Activated naive CD8-positive, alpha-beta T cell treated with anti-CD3 and anti-CD28 coated beads for 36 hours (primary cell): ENCODE measurements around the gene TMEM100. TPM values are rescaled to one million over a fixed set of nuclear protein-coding genes. Genes with fewer than 3 reads are reported as not detected.

Experiments used
- DNase-seq: peaks from one replicate; pipeline ENCODE4 v3.0.0; 2021
- H3K27ac Mint-ChIP-seq: one replicate; pipeline ENCODE4 v1.8.0; 2022; ENCODE audit warnings: mild to moderate bottlenecking, moderate library complexity, mixed read lengths
- H3K27me3 Mint-ChIP-seq: one replicate; pipeline ENCODE4 v1.8.0; 2022; ENCODE audit warnings: mild to moderate bottlenecking, mixed read lengths
- H3K36me3 Mint-ChIP-seq: one replicate; pipeline ENCODE4 v1.8.0; 2021; ENCODE audit warnings: mild to moderate bottlenecking, mixed read lengths
- H3K4me1 Mint-ChIP-seq: one replicate; pipeline ENCODE4 v1.8.0; 2021; ENCODE audit warnings: mixed read lengths
- H3K4me3 Mint-ChIP-seq: one replicate; pipeline ENCODE4 v1.8.0; 2022; ENCODE audit warnings: mild to moderate bottlenecking, moderate library complexity, mixed read lengths
- H3K9me3 Mint-ChIP-seq: one replicate; pipeline ENCODE4 v1.8.0; 2022; ENCODE audit warnings: mixed read lengths
- total RNA-seq, 2 experiments: library from RNA; stranded (reverse); gene quantifications; one replicate each; pipeline ENCODE4 v1.2.3, GENCODE V29; 2021

Gene TMEM100
- total RNA-seq, 2 experiments from 2014 or later = not detected

GRCh38 chr17:55731586-55732250 lies 9.1 kb upstream of the TMEM100 start:
- H3K4me3 Mint-ChIP-seq = no peak overlapping the region
- no peak overlapping the region for H3K27ac Mint-ChIP-seq
- peak; percentile 14 for DNase-seq
- H3K9me3 Mint-ChIP-seq = no peaks in the 10 kb centered on the region
- peaks cover 49% of the 10 kb centered on the region for H3K27me3 Mint-ChIP-seq
- peaks cover 39% of the 10 kb centered on the region for H3K4me1 Mint-ChIP-seq
- H3K36me3 Mint-ChIP-seq = no peaks in the 10 kb centered on the region

DNA sequence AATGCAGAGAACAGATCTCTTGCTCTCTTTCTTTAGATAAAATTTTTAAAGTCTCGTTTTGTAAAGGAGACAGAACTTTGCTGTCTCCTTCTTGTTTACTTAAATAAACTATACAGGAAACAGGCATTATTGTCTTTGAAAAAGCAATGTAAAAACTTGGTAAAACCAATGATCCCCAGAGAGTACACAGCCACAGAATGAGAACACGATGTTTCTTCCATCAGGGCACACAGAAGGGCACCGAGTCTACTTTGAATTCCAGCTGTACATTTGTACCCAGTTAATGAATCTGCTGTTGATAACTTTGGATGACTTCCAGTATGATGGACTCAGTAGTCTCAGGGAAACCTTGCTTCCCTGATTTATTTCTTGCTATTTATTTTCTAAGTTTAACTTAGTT lies 8.1 kb upstream of the TMEM100 start:
- peaks cover 54% of the 10 kb centered on the region for H3K27me3 Mint-ChIP-seq
- no peak overlapping the region for H3K4me3 Mint-ChIP-seq
- no peaks in the 10 kb centered on the region for H3K36me3 Mint-ChIP-seq
- DNase-seq = no peak
- peaks cover 38% of the 10 kb centered on the region for H3K4me1 Mint-ChIP-seq
- H3K27ac Mint-ChIP-seq = no peak overlapping the region
- H3K9me3 Mint-ChIP-seq = no peaks in the 10 kb centered on the region

GRCh38 chr17:55730380-55730779 lies 7.7 kb upstream of the TMEM100 start:
- DNase-seq = no peak
- H3K9me3 Mint-ChIP-seq = no peaks in the 10 kb centered on the region
- no peak overlapping the region for H3K4me3 Mint-ChIP-seq
- no peak overlapping the region for H3K27ac Mint-ChIP-seq
- no peaks in the 10 kb centered on the region for H3K36me3 Mint-ChIP-seq
- peaks cover 35% of the 10 kb centered on the region for H3K4me1 Mint-ChIP-seq
- H3K27me3 Mint-ChIP-seq = peaks cover 55% of the 10 kb centered on the region

DNA sequence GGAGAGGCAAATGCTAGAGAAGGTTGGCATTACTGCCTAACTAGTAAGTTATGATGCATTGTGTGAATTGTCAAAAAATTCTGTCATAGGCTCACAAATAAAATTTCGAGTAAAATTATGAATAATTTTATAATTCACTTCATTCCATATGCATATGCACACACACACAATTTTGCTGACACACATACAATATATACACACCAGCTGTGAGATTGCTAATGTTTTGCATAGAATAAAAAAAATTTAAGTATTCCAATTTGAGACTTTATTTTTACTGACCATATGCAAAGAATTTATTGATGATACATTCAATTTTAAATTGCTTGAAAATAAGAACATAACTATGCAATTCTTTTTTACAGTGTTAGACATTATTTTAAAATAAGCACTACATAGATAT lies 6.8 kb upstream of the TMEM100 start:
- no peak overlapping the region for H3K27ac Mint-ChIP-seq
- DNase-seq = no peak
- no peak overlapping the region for H3K4me3 Mint-ChIP-seq
- peaks cover 64% of the 10 kb centered on the region for H3K27me3 Mint-ChIP-seq
- no peaks in the 10 kb centered on the region for H3K36me3 Mint-ChIP-seq
- H3K4me1 Mint-ChIP-seq = peaks cover 31% of the 10 kb centered on the region
- no peaks in the 10 kb centered on the region for H3K9me3 Mint-ChIP-seq

DNA sequence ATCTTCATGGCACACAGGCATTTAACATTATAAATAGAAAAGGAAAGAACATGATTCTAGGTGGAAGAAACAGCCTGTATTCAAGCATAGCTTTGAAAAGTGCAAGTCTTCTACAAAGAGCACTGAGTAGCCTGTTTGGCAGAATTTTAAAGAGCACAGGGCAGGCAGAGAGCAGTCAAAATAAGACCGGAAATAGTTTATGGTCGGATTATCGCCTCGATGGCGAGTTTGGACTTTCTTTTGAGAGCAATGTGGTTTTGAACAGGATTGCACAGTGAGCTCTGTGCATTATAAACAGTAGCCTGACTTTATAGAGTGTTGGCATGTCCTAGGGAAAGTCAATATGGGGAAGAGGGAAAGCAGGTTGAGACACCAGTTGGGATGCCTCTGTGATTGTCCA lies 6.2 kb upstream of the TMEM100 start:
- Mint-ChIP-seq H3K4me3 (no peak overlapping the region), H3K36me3 (no peaks in the 10 kb centered on the region), H3K4me1 (peaks cover 25% of the 10 kb centered on the region), H3K27ac (no peak overlapping the region), H3K9me3 (no peaks in the 10 kb centered on the region), H3K27me3 (peaks cover 68% of the 10 kb centered on the region)
- no peak for DNase-seq

DNA sequence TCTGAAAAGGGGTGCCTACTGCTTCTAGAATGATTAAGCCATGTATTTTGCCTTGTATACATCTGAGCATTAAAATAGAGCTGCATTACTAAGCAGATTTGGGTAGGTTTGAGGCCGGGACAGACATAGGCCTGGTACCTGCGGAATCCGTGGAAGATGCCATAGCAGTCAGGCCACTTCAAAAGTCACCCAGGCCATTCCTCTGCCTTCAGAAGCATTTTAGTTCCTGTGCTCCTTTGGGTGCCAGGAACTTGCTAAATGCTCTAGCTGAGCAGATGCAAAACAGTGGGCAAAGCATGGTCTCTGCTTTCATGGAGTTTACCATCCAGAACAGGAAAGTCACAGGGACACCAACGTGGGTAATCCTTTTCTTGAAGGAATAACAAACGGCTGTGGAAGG lies 5.7 kb upstream of the TMEM100 start:
- H3K4me1 Mint-ChIP-seq = peaks cover 20% of the 10 kb centered on the region
- H3K27me3 Mint-ChIP-seq = peaks cover 69% of the 10 kb centered on the region

GRCh38 chr17:55727920-55728319 lies 5.3 kb upstream of the TMEM100 start:
- Mint-ChIP-seq H3K36me3 (no peaks in the 10 kb centered on the region), H3K4me1 (peaks cover 17% of the 10 kb centered on the region), H3K4me3 (no peak overlapping the region), H3K27me3 (peaks cover 71% of the 10 kb centered on the region), H3K27ac (no peak overlapping the region), H3K9me3 (no peaks in the 10 kb centered on the region)
- no peak for DNase-seq

More for the DNA sequence above, 5.7 kb upstream of the TMEM100 start:
- H3K4me3 Mint-ChIP-seq = no peak overlapping the region
- H3K36me3 Mint-ChIP-seq = no peaks in the 10 kb centered on the region
- no peak for DNase-seq
- no peak overlapping the region for H3K27ac Mint-ChIP-seq
- no peaks in the 10 kb centered on the region for H3K9me3 Mint-ChIP-seq

DNA sequence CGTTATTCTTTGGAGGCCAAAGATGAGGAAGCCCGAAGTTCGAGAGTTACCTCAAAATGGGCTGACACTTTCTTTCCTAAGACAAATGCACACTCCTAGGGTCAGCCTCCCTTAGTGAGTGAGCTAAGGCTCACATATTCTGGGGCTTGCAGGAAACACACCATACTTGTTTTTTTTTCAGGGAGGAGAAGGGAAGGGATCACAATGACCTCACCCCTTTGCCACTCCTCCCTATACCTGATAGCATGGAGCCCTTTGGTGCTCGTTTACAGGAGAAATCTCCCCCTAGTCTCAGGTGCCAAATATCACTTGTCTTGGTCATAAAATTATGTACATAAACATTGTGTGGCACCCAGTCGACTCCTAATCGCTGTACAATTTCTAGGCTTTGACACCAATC lies 4.6 kb upstream of the TMEM100 start:
- Mint-ChIP-seq H3K36me3 (no peaks in the 10 kb centered on the region), H3K27me3 (peaks cover 73% of the 10 kb centered on the region), H3K4me1 (peaks cover 18% of the 10 kb centered on the region), H3K9me3 (no peaks in the 10 kb centered on the region), H3K27ac (no peak overlapping the region), H3K4me3 (no peak overlapping the region)
- no peak for DNase-seq

DNA sequence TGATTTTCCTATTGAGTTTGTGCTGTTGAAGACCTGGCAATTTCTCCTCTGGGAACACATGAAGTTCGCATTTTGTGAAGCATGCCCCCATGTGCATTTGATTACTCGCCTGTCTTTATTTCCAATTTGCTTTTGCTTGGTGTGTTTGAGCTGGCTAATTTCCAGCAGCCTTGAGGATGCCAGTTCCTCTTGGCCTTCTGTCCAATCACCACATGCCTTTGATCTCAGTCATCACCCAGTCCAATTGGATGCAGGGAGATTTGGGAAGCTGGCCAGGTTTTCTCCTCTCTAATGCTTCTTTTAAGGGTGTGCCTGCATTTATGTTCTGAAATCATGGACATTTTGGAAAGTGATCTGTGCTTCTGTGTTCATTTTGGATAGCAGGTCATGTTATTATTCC lies 3.8 kb upstream of the TMEM100 start:
- H3K27me3 Mint-ChIP-seq = peaks cover 73% of the 10 kb centered on the region
- no peaks in the 10 kb centered on the region for H3K36me3 Mint-ChIP-seq
- H3K4me1 Mint-ChIP-seq = peaks cover 13% of the 10 kb centered on the region

DNA sequence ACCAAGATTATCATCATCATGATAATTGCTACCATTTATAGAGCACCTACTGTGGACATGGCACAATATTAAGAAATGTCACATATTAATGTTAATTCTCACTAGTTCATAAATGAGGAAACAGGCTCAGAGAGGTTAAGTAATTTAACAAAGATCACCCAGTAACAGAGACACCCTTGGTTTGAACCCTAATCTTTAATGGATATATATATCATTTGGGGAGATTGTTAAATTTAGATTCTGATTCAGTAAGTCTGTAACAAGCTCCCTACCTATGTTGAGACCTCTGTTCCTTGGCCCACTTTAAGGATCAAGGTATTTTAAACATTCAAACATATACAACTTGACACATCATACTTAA lies 804 bp upstream of the TMEM100 start:
- no peak for DNase-seq
- H3K36me3 Mint-ChIP-seq = no peaks in the 10 kb centered on the region
- peaks cover 69% of the 10 kb centered on the region for H3K27me3 Mint-ChIP-seq
- H3K4me1 Mint-ChIP-seq = peaks cover 8% of the 10 kb centered on the region
- H3K27ac Mint-ChIP-seq = no peak overlapping the region
- no peak overlapping the region for H3K4me3 Mint-ChIP-seq
- no peaks in the 10 kb centered on the region for H3K9me3 Mint-ChIP-seq

More for the DNA sequence above, 3.8 kb upstream of the TMEM100 start:
- Mint-ChIP-seq H3K4me3 (no peak overlapping the region), H3K27ac (no peak overlapping the region), H3K9me3 (no peaks in the 10 kb centered on the region)
- DNase-seq = no peak

DNA sequence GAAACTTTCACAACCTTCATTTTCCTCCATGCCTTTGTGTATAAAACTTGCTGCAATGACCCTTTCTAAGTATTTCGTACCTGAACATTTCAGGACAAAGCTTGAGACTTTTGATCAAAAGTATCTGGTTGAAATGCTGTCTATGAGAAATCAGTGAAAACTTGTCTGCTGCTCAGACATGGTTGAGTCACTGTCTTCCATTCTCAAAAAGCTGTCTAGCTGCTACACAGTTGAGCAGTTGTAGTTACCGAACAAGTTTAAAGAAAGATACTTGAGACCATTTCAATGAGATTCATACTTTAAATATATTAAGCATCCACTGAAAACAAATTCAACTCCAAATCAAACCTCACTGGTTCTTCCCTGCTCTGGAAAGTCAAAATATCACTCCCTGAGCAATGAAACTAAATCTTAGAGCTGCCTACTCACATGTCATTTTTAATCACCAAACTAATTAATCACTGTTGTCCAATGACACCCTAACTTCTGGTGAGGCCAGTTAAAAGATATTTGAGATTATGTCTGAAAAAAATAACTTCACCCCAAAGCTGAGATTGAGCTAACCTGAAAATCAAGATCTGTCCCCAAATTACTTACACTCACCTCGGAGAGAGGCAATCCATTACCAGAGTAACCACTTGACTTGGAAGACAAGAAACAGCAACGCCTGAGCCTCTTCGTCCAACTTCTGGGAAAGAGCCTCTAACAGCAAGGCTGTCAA lies 488 bp downstream of the TMEM100 start:
- H3K4me3 Mint-ChIP-seq = no peak overlapping the region
- H3K27me3 Mint-ChIP-seq = peaks cover 61% of the 10 kb centered on the region
- no peaks in the 10 kb centered on the region for H3K36me3 Mint-ChIP-seq
- H3K4me1 Mint-ChIP-seq = peaks cover 8% of the 10 kb centered on the region
- H3K27ac Mint-ChIP-seq = no peak overlapping the region
- DNase-seq = no peak
- H3K9me3 Mint-ChIP-seq = no peaks in the 10 kb centered on the region

GRCh38 chr17:55720919-55721836 lies 1.5 kb downstream of the TMEM100 start:
- Mint-ChIP-seq H3K4me1 (peaks cover 8% of the 10 kb centered on the region), H3K9me3 (no peaks in the 10 kb centered on the region), H3K4me3 (no peak overlapping the region), H3K36me3 (no peaks in the 10 kb centered on the region), H3K27me3 (peaks cover 52% of the 10 kb centered on the region), H3K27ac (no peak overlapping the region)
- DNase-seq = no peak

DNA sequence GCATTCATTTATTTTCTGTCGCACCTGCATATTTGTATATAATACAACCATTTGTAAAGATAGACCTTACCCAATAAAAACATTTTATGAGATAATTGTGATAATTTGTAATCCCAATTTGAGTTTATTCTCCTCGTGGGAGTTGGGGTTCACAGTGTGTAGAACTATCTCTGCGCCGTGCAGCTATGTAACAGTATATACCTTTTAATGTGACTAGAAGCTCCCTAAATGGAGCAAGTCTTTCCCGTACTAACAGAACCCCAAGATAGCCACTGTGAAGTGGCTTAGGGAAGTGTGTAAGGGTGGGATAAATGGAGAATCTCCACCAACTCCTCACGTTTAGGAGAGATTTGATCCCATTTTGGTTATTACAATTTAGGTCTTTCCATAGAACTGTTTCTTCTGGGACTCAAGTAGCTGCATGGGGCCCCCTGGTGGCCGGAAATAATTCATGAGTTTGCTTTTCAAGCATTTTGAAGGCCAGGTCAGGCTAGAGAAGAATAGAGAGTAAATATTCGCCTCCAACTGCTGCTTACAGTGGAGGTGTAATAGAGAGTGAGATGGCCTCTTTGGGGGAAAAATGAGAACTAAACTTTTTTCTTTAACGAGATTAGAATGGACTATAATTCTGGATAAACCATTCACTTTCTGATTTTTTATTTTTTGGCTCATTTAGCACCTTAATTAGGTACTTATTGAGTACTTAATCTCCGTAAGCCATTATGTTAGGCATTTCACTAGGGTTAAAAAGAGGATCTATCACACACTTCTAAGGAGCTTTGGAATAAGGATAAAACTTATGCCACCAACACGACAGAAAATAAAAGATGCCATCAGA lies 4.5 kb downstream of the TMEM100 start:
- no peaks in the 10 kb centered on the region for H3K36me3 Mint-ChIP-seq
- peaks cover 8% of the 10 kb centered on the region for H3K4me1 Mint-ChIP-seq
- H3K9me3 Mint-ChIP-seq = no peaks in the 10 kb centered on the region

DNA sequence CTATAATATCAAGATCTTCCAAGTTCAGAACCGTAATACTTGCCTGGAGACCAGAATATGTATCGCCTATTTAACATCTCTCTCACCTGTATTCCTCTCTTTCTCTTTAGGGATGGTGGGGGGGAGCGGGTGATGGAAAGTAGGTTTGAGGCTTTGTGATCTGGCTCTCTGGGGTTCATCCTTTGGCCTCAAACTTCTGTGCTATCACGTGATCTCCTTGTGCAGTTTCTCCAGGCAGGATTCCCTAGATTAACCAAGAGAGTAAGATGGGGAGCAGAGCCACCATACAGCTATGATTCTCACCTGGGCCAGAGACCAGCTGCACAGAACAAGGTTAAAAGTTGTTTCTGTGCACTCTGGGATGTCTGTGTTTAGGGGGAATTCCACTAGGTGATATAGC lies 5.2 kb downstream of the TMEM100 start:
- no peak for DNase-seq
- Mint-ChIP-seq H3K4me3 (no peak overlapping the region), H3K9me3 (no peaks in the 10 kb centered on the region), H3K36me3 (no peaks in the 10 kb centered on the region), H3K4me1 (peaks cover 2% of the 10 kb centered on the region), H3K27me3 (peaks cover 25% of the 10 kb centered on the region), H3K27ac (no peak overlapping the region)

More for the DNA sequence above, 4.5 kb downstream of the TMEM100 start:
- H3K27me3 Mint-ChIP-seq = peaks cover 32% of the 10 kb centered on the region
- H3K4me3 Mint-ChIP-seq = no peak overlapping the region
- DNase-seq = peak; percentile 52
- no peak overlapping the region for H3K27ac Mint-ChIP-seq
